GM19193 (cell line): ENCODE data around the gene FOXN4.

ENCODE experiments used
- POLR2A ChIP-seq: IDR thresholded peaks from 4 replicates; pipeline ENCODE4 v1.6.1; 2011; ENCODE audit not compliant: insufficient read depth, insufficient read length; ENCODE audit errors: extremely low read depth

Gene FOXN4

GRCh38 chr12:109230193-109230592, 78.9 kb downstream of the FOXN4 start:
- no peak for TF ChIP-seq POLR2A

GRCh38 chr12:109228664-109229063, 80.4 kb downstream of the FOXN4 start:
- no peak for TF ChIP-seq POLR2A
